GM12878 (cell line): ENCODE measurements around the gene CHSY3. TPM values are rescaled to one million over a fixed set of nuclear protein-coding genes. Genes with fewer than 3 reads are reported as not detected.
"Not testable (repeated sequence)": the region's sequence is repeated elsewhere in the genome, so short reads cannot be mapped to it uniquely, and the experiment has no call there.

Source experiments
- ATAC-seq: fragments of 200-7000 bp; cut with Tn5 transposase; 3 replicates; pipeline ENCODE4 v1.9.1; 2020; ENCODE audit warnings: mild to moderate bottlenecking, moderate library complexity
- BruUV-seq: library from RNA; stranded (reverse); fragments of 400-500 nt; replicated peaks from 2 replicates; lab custom pipeline; 2021; lab: Mats Ljungman, UMichigan
- CTCF ChIA-PET: fragments of 300-600 bp; sonication (Branson Sonifier 250); formaldehyde crosslinking; extraction: SDS; loops from one replicate; lab custom pipeline; 2021; ENCODE audit warnings: inconsistent platforms; lab: Yijun Ruan, JAX
- POLR2A ChIA-PET: fragments of 350-600 bp; formaldehyde crosslinking; extraction: SDS; loops from one replicate; lab custom pipeline; 2021; ENCODE audit warnings: inconsistent platforms; lab: Charles Lee
- RAD21 ChIA-PET: fragments of 300-600 bp; sonication (Branson Sonifier 250); formaldehyde crosslinking; loops from one replicate; lab custom pipeline; 2023; ENCODE audit warnings: antibody characterized with exemption; ENCODE audit not compliant: unreplicated experiment; lab: Charles Lee
- SMC1A ChIA-PET: fragments of 300-600 bp; sonication (Branson Sonifier 250); formaldehyde crosslinking; loops from one replicate; lab custom pipeline; 2023; ENCODE audit not compliant: unreplicated experiment, uncharacterized antibody; lab: Charles Lee
- DNase-seq: peaks from one replicate; pipeline ENCODE4 v3.0.0-alpha.2; 2011; ENCODE audit warnings: low read depth, low spot score
- FAIRE-seq: peaks from 3 replicates; lab custom pipeline; 2011; peaks lifted over from hg19 to GRCh38; lab: Jason Lieb, UNC
- H2AFZ ChIP-seq: 2 replicates; pipeline ENCODE4 v1.6.0; 2011; ENCODE audit warnings: low read depth, low read length, control low read depth; ENCODE audit not compliant: control insufficient read depth
- H3K27ac ChIP-seq: 2 replicates; pipeline ENCODE4 v1.5.1; 2011; ENCODE audit warnings: control low read depth; ENCODE audit not compliant: control insufficient read depth, insufficient read depth
- H3K27me3 ChIP-seq, 2 experiments: replicated peaks in 1 of 2; 2 replicates each; pipeline versions ENCODE4 v1.6.0 to v1.6.1; 2011; ENCODE audit warnings: low read length in 1 of 2; ENCODE audit not compliant: control insufficient read depth in 2 of 2, insufficient read depth in 2 of 2
- H3K36me3 ChIP-seq, 2 experiments: 2 replicates each; pipeline ENCODE4 v1.5.1; 2011; ENCODE audit warnings: low read length in 1 of 2; ENCODE audit not compliant: control insufficient read depth in 2 of 2, insufficient read depth in 2 of 2
- H3K4me1 ChIP-seq: 2 replicates; pipeline ENCODE4 v1.6.1; 2011; ENCODE audit warnings: mild to moderate bottlenecking, low read length, moderate library complexity, mixed read lengths; ENCODE audit not compliant: control insufficient read depth, insufficient read depth
- H3K4me2 ChIP-seq: 2 replicates; pipeline ENCODE4 v1.6.0; 2011; ENCODE audit warnings: control low read depth; ENCODE audit not compliant: control insufficient read depth, insufficient read depth
- H3K4me3 ChIP-seq: fragments of 200-600 bp; sonication (generic); 2 replicates; pipeline ENCODE4 v1.5.1; 2016
- H3K79me2 ChIP-seq: 2 replicates; pipeline ENCODE4 v1.6.0; 2011; ENCODE audit warnings: low read length; ENCODE audit not compliant: control insufficient read depth, insufficient read depth
- H3K9ac ChIP-seq: 2 replicates; pipeline ENCODE4 v1.8.0; 2011; ENCODE audit warnings: low read length, control low read depth, mixed read lengths; ENCODE audit not compliant: control insufficient read depth, insufficient read depth
- H3K9me3 ChIP-seq: replicated peaks from 3 replicates; pipeline ENCODE4 v1.5.1; 2011; ENCODE audit warnings: mild to moderate bottlenecking, low read length; ENCODE audit not compliant: control insufficient read depth, insufficient read depth
- H4K20me1 ChIP-seq: 2 replicates; pipeline ENCODE4 v1.6.0; 2011; ENCODE audit not compliant: control insufficient read depth, insufficient read depth
- ATF7 ChIP-seq: fragments of 450-650 bp; IDR thresholded peaks from 2 replicates; pipeline ENCODE4 v1.6.1; 2016; ENCODE audit warnings: low read depth, mild to moderate bottlenecking
- CHD1 ChIP-seq: IDR thresholded peaks from 2 replicates; pipeline ENCODE4 v1.6.1; 2012; ENCODE audit warnings: low read depth, low read length, improper control_type of control experiment
- CREM ChIP-seq: IDR thresholded peaks from 2 replicates; pipeline ENCODE4 v1.6.1; 2014; ENCODE audit warnings: antibody characterized with exemption, low read depth
- DPF2 ChIP-seq: fragments of 450-650 bp; IDR thresholded peaks from 2 replicates; pipeline ENCODE4 v1.6.1; 2017; ENCODE audit warnings: mild to moderate bottlenecking
- FOS ChIP-seq: IDR thresholded peaks from 3 replicates; pipeline ENCODE4 v1.6.1; 2011; ENCODE audit warnings: borderline replicate concordance; ENCODE audit not compliant: insufficient read length; ENCODE audit errors: extremely low read depth
- IKZF2 ChIP-seq, 2 experiments: fragments of 450-650 bp; IDR thresholded peaks; 2 replicates each; pipeline ENCODE4 v1.6.1; 2017; ENCODE audit warnings: mild to moderate bottlenecking in 2 of 2, moderate library complexity in 2 of 2
- JUND ChIP-seq: IDR thresholded peaks from 2 replicates; pipeline ENCODE4 v1.6.1; 2012; ENCODE audit warnings: low read depth, mild to moderate bottlenecking, low read length, improper control_type of control experiment, moderate library complexity
- MTA3 ChIP-seq: IDR thresholded peaks from 2 replicates; pipeline ENCODE4 v1.6.1; 2012; ENCODE audit warnings: low read length, inconsistent platforms, borderline replicate concordance
- NR2C2 ChIP-seq: IDR thresholded peaks from 2 replicates; pipeline ENCODE4 v1.6.1; 2011; ENCODE audit warnings: borderline replicate concordance, low read depth; ENCODE audit not compliant: control insufficient read depth, insufficient read length
- RB1 ChIP-seq: fragments of 450-650 bp; formaldehyde crosslinking; IDR thresholded peaks from 2 replicates; pipeline ENCODE4 v1.6.1; 2017; ENCODE audit warnings: mild to moderate bottlenecking, borderline replicate concordance
- SPI1 ChIP-seq: IDR thresholded peaks from 2 replicates; pipeline ENCODE4 v1.6.1; 2011; ENCODE audit warnings: low read depth, mild to moderate bottlenecking, low read length, moderate library complexity, borderline replicate concordance; ENCODE audit not compliant: insufficient read depth
- STAT3 ChIP-seq: IDR thresholded peaks from 2 replicates; pipeline ENCODE4 v1.6.1; 2011; ENCODE audit warnings: low read depth, low read length, improper control_type of control experiment
- TARDBP ChIP-seq: IDR thresholded peaks from 2 replicates; pipeline ENCODE4 v1.6.1; 2016; ENCODE audit warnings: borderline replicate concordance
- TCF3 ChIP-seq: IDR thresholded peaks from 2 replicates; pipeline ENCODE4 v1.6.1; 2012; ENCODE audit warnings: low read depth, mild to moderate bottlenecking, low read length, borderline replicate concordance; ENCODE audit not compliant: insufficient read depth
- TCF7 ChIP-seq: IDR thresholded peaks from 2 replicates; pipeline ENCODE4 v1.6.1; 2014; ENCODE audit warnings: antibody characterized with exemption, borderline replicate concordance
- ZNF24 ChIP-seq: fragments of 450-650 bp; IDR thresholded peaks from 2 replicates; pipeline ENCODE4 v1.6.1; 2017; ENCODE audit warnings: antibody characterized with exemption, mild to moderate bottlenecking
- ZNF274 ChIP-seq: IDR thresholded peaks from one replicate; pipeline ENCODE4 v1.8.0; 2011; ENCODE audit not compliant: insufficient read length, insufficient read depth
- WGBS: methylation state at CpG from one replicate; pipeline ENCODE4 v1.1.6; 2016; ENCODE audit warnings: low lambda C conversion rate; ENCODE audit not compliant: insufficient replicate concordance, insufficient coverage; ENCODE audit errors: missing lambda C conversion rate; 5-methylcytosine and 5-hydroxymethylcytosine counted together
- in situ Hi-C: fragments of 300-500 bp; cut with MboI; formaldehyde crosslinking; loops from 9 replicates; pipeline ENCODE4 v1.14.3; 2018; ENCODE audit warnings: mixed read lengths
- intact Hi-C: fragments of 100-400 bp; cut with micrococcal nuclease; formaldehyde crosslinking; loops from one replicate; pipeline ENCODE4 v1.14.2; 2022; ENCODE audit not compliant: unreplicated experiment
- polyA plus RNA-seq, 11 experiments: library from polyadenylated mRNA; depleted of rRNA in 4 of 11; unstranded in 6 of 11; stranded (reverse) in 5 of 11; fragments of >200 nt; fragmentation: Nextera tagmentation in 4 of 11; fragmentation: Illumina TruSeq in 1 of 11; extraction: Ambion mirVana in 4 of 11; extraction: Trizol in 1 of 11; gene quantifications; 1 replicate in 1 of 11; 2 replicates in 10 of 11; pipeline versions ENCODE4 v1.2.1 to v1.2.3, GENCODE V29; 2011 to 2016; ENCODE audit warnings: inconsistent platforms in 2 of 11, missing spikeins in 2 of 11, low read depth in 1 of 11
- total RNA-seq, 4 experiments: library from RNA; depleted of rRNA in 3 of 4; stranded (reverse); fragments of >200 nt in 3 of 4; fragmentation: Illumina TruSeq in 1 of 4; extraction: Trizol in 1 of 4; gene quantifications; 2 replicates each; pipeline versions ENCODE4 v1.2.1 to v1.2.3, GENCODE V29; 2013 to 2021
- TF ChIP-seq, protein P1 (sequence below): IDR thresholded peaks from 2 replicates; pipeline ENCODE4 v1.6.1; 2012; ENCODE audit warnings: low read depth, low read length, improper control_type of control experiment

The CHSY3 gene
- total and polyA plus RNA-seq, 10 of the 15 experiments (the other 5 are each of a cell fraction or from before 2014, with no cell fraction given) = not detected

DNA sequence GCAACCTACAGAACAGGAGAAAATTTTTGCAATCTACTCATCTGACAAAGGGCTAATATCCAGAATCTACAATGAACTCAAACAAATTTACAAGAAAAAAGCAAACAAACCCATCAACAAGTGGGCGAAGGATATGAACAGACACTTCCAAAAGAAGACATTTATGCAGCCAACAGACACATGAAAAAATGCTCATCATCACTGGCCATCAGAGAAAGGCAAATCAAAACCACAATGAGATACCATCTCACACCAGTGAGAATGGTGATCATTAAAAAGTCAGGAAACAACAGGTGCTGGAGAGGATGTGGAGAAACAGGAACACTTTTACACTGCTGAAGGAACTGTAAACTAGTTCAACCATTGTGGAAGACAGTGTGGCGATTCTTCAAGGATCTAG lies 322.3 kb downstream of the CHSY3 start:
- not testable (repeated sequence) for ATAC-seq

DNA sequence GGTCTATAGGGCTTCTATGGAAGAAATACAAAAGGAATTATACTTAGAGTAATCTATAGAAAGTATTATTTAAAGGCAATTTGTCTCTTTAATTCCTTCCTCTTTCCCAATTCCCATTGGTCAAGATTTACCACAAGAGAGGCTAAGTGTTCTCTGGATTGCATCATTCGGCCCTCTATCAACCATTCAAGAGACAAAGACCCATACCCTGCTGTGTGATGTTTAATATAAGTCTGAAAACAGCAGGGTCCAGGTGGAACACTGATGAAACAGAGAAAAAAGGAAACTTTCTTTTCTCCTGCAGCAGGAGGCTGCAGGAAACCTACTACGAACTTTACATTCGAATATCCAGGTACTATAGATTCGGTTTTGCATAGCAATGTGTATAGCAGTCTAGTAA lies 323.4 kb downstream of the CHSY3 start:
- Histone ChIP-seq H3K4me1 (no peaks in the 10 kb centered on the region), H3K4me2 (no peak overlapping the region), H3K9me3 (no peaks in the 10 kb centered on the region), H3K27ac (no peak overlapping the region), H3K27me3 (no peaks in the 10 kb centered on the region), H3K79me2 (no peaks in the 10 kb centered on the region), H3K36me3 (no peaks in the 10 kb centered on the region), H3K4me3 (no peak overlapping the region), H2AFZ (no peak overlapping the region), H4K20me1 (no peaks in the 10 kb centered on the region), H3K9ac (no peak overlapping the region)
- in situ Hi-C loops (no loop called here), intact Hi-C loops (no loop called here)
- BruUV-seq = no TSS peak
- no peak for FAIRE-seq
- no peak for ATAC-seq
- WGBS = 23% methylated on average over 4 of the region's 4 CpGs
- RAD21 ChIA-PET = no interaction called here
- CTCF ChIA-PET = no interaction called here
- SMC1A ChIA-PET = no interaction called here
- POLR2A ChIA-PET = no interaction called here
- TF ChIP-seq ZNF274 (no peak), MTA3 (no peak), DPF2 (no peak), CREM (no peak), FOS (no peak), CHD1 (no peak), TCF3 (no peak), ATF7 (no peak), TARDBP (no peak), STAT3 (no peak), NR2C2 (no peak), IKZF2 (IDR thresholded peaks at IDR 0.05) (no peak), ZNF24 (no peak), TCF7 (no peak), RB1 (no peak), SPI1 (no peak), JUND (no peak)
- TF ChIP-seq, protein P1, sequence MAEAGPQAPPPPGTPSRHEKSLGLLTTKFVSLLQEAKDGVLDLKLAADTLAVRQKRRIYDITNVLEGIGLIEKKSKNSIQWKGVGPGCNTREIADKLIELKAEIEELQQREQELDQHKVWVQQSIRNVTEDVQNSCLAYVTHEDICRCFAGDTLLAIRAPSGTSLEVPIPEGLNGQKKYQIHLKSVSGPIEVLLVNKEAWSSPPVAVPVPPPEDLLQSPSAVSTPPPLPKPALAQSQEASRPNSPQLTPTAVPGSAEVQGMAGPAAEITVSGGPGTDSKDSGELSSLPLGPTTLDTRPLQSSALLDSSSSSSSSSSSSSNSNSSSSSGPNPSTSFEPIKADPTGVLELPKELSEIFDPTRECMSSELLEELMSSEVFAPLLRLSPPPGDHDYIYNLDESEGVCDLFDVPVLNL = no peak
- no peak for DNase-seq

More for the DNA sequence above, 322.3 kb downstream of the CHSY3 start:
- H3K36me3 ChIP-seq, H3K4me1 ChIP-seq, H4K20me1 ChIP-seq, in situ Hi-C loops, H3K9ac ChIP-seq, H3K79me2 ChIP-seq, H3K4me2 ChIP-seq, POLR2A ChIA-PET, FAIRE-seq, DNase-seq, CTCF ChIA-PET, BruUV-seq, RAD21 ChIA-PET, intact Hi-C loops, SMC1A ChIA-PET, H3K4me3 ChIP-seq, H3K27ac ChIP-seq, H2AFZ ChIP-seq, H3K9me3 ChIP-seq, H3K27me3 ChIP-seq: not testable (repeated sequence)
- WGBS = 41% methylated on average over 2 of the region's 2 CpGs
